ENCODE measurements around the gene MAPK8. TPM values are rescaled to one million over a fixed set of nuclear protein-coding genes. Genes with fewer than 3 reads are reported as not detected.
"Not testable (repeated sequence)": the region's sequence is repeated elsewhere in the genome, so short reads cannot be mapped to it uniquely, and the experiment has no call there.

MAPK8 gene
- total RNA-seq, 1 donor from 2014 or later = 66.4 TPM

DNA sequence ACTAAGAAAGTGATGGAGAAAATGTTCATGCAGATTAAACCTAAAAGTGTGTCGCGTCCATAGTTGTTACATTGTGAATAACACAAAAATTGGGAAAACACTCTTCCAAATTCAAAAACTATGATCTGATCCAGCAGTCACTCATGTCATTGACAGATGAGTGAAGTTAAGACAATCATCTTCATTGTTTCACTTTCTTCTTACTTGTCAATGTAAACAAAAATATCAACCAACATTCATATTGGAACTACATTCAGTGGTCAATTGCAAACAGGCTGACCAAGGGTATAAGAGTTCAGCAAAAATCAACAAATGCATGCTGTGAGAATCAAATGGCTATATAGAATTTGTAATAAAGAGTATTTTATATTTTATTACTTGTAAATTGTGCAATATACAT lies 33.8 kb upstream of the MAPK8 start:
- H3K36me3 Mint-ChIP-seq = no peaks in the 10 kb centered on the region
- TF ChIP-seq, protein P1, sequence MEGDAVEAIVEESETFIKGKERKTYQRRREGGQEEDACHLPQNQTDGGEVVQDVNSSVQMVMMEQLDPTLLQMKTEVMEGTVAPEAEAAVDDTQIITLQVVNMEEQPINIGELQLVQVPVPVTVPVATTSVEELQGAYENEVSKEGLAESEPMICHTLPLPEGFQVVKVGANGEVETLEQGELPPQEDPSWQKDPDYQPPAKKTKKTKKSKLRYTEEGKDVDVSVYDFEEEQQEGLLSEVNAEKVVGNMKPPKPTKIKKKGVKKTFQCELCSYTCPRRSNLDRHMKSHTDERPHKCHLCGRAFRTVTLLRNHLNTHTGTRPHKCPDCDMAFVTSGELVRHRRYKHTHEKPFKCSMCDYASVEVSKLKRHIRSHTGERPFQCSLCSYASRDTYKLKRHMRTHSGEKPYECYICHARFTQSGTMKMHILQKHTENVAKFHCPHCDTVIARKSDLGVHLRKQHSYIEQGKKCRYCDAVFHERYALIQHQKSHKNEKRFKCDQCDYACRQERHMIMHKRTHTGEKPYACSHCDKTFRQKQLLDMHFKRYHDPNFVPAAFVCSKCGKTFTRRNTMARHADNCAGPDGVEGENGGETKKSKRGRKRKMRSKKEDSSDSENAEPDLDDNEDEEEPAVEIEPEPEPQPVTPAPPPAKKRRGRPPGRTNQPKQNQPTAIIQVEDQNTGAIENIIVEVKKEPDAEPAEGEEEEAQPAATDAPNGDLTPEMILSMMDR (IDR thresholded peaks at IDR 0.05; ENCODE audit: unreplicated experiment) = no peak
- H3K4me3 Mint-ChIP-seq = no peak overlapping the region
- DNase-seq (ENCODE audit: low spot score in 2 of 2, unreplicated experiment in 2 of 2) = no peak
- H3K9me3 Mint-ChIP-seq = peaks cover 3% of the 10 kb centered on the region
- no peak overlapping the region for H3K27ac Mint-ChIP-seq
- H3K4me1 Mint-ChIP-seq = no peaks in the 10 kb centered on the region
- H3K27me3 Mint-ChIP-seq (ENCODE audit: low read depth) = peaks cover 6% of the 10 kb centered on the region

DNA sequence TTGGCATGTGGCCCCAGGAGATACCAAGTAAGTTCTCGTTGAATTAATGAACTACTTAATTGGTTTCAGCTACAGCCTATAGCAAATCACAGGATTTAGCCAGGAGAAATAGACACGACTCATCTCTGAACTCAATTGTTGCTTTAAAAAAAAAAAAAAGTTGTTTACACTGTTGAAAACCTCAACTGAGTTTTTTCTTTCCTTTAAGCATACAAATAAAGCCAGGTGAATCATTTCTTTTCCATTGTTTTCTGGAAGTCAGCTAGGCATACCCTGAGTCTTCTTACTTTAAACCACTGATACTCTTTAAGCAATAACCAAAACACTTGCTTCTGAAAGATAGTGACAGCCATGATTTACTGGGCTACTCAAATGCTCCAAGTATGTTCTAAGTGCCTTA lies 32.7 kb upstream of the MAPK8 start:
- DNase-seq (ENCODE audit: low spot score in 2 of 2, unreplicated experiment in 2 of 2) = no peak
- H3K9me3 Mint-ChIP-seq = peaks cover 4% of the 10 kb centered on the region
- H3K36me3 Mint-ChIP-seq = no peaks in the 10 kb centered on the region
- H3K4me1 Mint-ChIP-seq = no peaks in the 10 kb centered on the region
- H3K4me3 Mint-ChIP-seq = no peak overlapping the region
- peaks cover 6% of the 10 kb centered on the region for H3K27me3 Mint-ChIP-seq (ENCODE audit: low read depth)
- no peak overlapping the region for H3K27ac Mint-ChIP-seq
- TF ChIP-seq, protein P1 (IDR thresholded peaks at IDR 0.05; ENCODE audit: unreplicated experiment) = no peak

- H3K4me3 Mint-ChIP-seq = no peak within 1 kb of the TSS
- no peaks in the 10 kb centered on the region for H3K36me3 Mint-ChIP-seq
- no peaks in the 10 kb centered on the region for H3K4me1 Mint-ChIP-seq
- peaks cover 4% of the 10 kb centered on the region for H3K9me3 Mint-ChIP-seq
- TF ChIP-seq, protein P1 (IDR thresholded peaks at IDR 0.05; ENCODE audit: unreplicated experiment) = no peak
- no peak within 1 kb of the TSS for H3K27ac Mint-ChIP-seq
- no peak for DNase-seq (ENCODE audit: low spot score in 2 of 2, unreplicated experiment in 2 of 2)
- H3K27me3 Mint-ChIP-seq (ENCODE audit: low read depth) = peaks cover 6% of the 10 kb centered on the region
Observed at GRCh38 chr10:48274636-48275035, 31.8 kb upstream of the MAPK8 start, which contains the start of gene FRMPD2. FRMPD2 (minus strand) TSS chr10:48274696; CDS start chr10:48274567, 129 bp downstream.

DNA sequence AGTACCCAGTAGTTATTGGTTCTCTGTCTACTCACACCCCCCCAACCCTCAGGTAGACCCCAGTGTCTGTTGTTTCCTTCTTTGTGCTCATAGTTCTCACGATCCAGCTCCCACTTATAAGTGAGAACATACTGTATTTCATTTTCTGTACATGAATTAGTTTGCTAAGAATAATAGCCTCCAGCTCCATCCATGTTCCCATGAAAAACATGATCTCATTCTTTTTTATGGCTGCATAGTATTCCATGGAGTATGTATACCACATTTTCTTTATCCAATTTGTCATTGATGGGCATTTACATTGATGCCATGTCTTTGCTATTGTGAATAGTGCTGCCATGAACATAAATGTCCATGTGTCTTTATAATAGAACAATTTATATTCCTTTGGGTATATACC lies 29.4 kb upstream of the MAPK8 start:
- H3K27ac Mint-ChIP-seq = no peak overlapping the region
- H3K9me3 Mint-ChIP-seq = peaks cover 17% of the 10 kb centered on the region
- no peak for DNase-seq (ENCODE audit: low spot score in 2 of 2, unreplicated experiment in 2 of 2)
- H3K4me3 Mint-ChIP-seq = no peak overlapping the region
- TF ChIP-seq, protein P1 (IDR thresholded peaks at IDR 0.05; ENCODE audit: unreplicated experiment) = no peak
- H3K4me1 Mint-ChIP-seq = no peaks in the 10 kb centered on the region
- no peaks in the 10 kb centered on the region for H3K36me3 Mint-ChIP-seq
- peaks cover 3% of the 10 kb centered on the region for H3K27me3 Mint-ChIP-seq (ENCODE audit: low read depth)

GRCh38 chr10:48279081-48279751 lies 27.3 kb upstream of the MAPK8 start:
- Mint-ChIP-seq H3K36me3 (no peaks in the 10 kb centered on the region), H3K9me3 (peaks cover 31% of the 10 kb centered on the region), H3K4me1 (no peaks in the 10 kb centered on the region), H3K27ac (no peak overlapping the region), H3K4me3 (no peak overlapping the region), H3K27me3 (ENCODE audit: low read depth) (peaks cover 3% of the 10 kb centered on the region)
- DNase-seq (ENCODE audit: low spot score in 2 of 2, unreplicated experiment in 2 of 2) = no peak
- TF ChIP-seq, protein P1 (IDR thresholded peaks at IDR 0.05; ENCODE audit: unreplicated experiment) = no peak

- not testable (repeated sequence) for H3K4me1 Mint-ChIP-seq; H3K27ac Mint-ChIP-seq; H3K36me3 Mint-ChIP-seq; DNase-seq (ENCODE audit: low spot score in 2 of 2, unreplicated experiment in 2 of 2); H3K4me3 Mint-ChIP-seq
- Mint-ChIP-seq H3K27me3 (ENCODE audit: low read depth) (peaks cover 10% of the 10 kb centered on the region), H3K9me3 (peaks cover 36% of the 10 kb centered on the region)
Observed at GRCh38 chr10:48281697-48282096, 24.8 kb upstream of the MAPK8 start.
